ENCODE data around the gene MED27. TPM values are rescaled to one million over a fixed set of nuclear protein-coding genes. Genes with fewer than 3 reads are reported as not detected.

MED27 gene
- total and polyA plus RNA-seq, 10 of the 15 experiments (the other 5 are each of a cell fraction or from before 2014, with no cell fraction given): 20.3 to 50.3 (median 35.5) TPM

GRCh38 chr9:131934673-131935072 is 145.0 kb downstream of the MED27 start:
- no TSS peak for BruUV-seq (replicated peaks)
- H3K27ac ChIP-seq (ENCODE audit: control insufficient read depth, insufficient read depth): no peak overlapping the region
- H4K20me1 ChIP-seq (ENCODE audit: control insufficient read depth, insufficient read depth): no peaks in the 10 kb centered on the region

GRCh38 chr9:131927091-131927490 is 152.6 kb downstream of the MED27 start:
- Histone ChIP-seq H3K4me2 (ENCODE audit: control insufficient read depth, insufficient read depth) (no peak overlapping the region), H3K36me3 (ENCODE audit: control insufficient read depth in 2 of 2, insufficient read depth in 2 of 2, low read length in 1 of 2) (no peaks in the 10 kb centered on the region), H3K9me3 (replicated peaks; ENCODE audit: control insufficient read depth, insufficient read depth, low read length) (no peaks in the 10 kb centered on the region), H3K4me3 (no peak overlapping the region), H3K9ac (ENCODE audit: control insufficient read depth, insufficient read depth, low read length) (no peak overlapping the region), H4K20me1 (ENCODE audit: control insufficient read depth, insufficient read depth) (no peaks in the 10 kb centered on the region), H3K4me1 (ENCODE audit: control insufficient read depth, insufficient read depth, low read length) (peaks cover 6% of the 10 kb centered on the region), H3K79me2 (ENCODE audit: control insufficient read depth, insufficient read depth, low read length) (no peaks in the 10 kb centered on the region), H2AFZ (ENCODE audit: control insufficient read depth, low read depth, low read length) (no peak overlapping the region), H3K27me3 (replicated peaks in 1 of 2; ENCODE audit: control insufficient read depth in 2 of 2, insufficient read depth in 2 of 2, low read length in 1 of 2) (no peaks in the 10 kb centered on the region), H3K27ac (ENCODE audit: control insufficient read depth, insufficient read depth) (no peak overlapping the region)
- no TSS peak for BruUV-seq (replicated peaks)
- TF ChIP-seq BCL3 (IDR thresholded peaks at IDR 0.05; ENCODE audit: borderline replicate concordance, insufficient read depth, low read depth, low read length, poor library complexity, severe bottlenecking): no peak
- TF ChIP-seq ASH2L (IDR thresholded peaks at IDR 0.05; ENCODE audit: borderline replicate concordance, low read depth): no peak
- TF ChIP-seq SIX5 (IDR thresholded peaks at IDR 0.05; ENCODE audit: low read depth, low read length, severe bottlenecking): no peak
- TF ChIP-seq ZNF274 (IDR thresholded peaks at IDR 0.05; ENCODE audit: insufficient read depth, insufficient read length): no peak
- SMC1A ChIA-PET (ENCODE audit: uncharacterized antibody, unreplicated experiment): interaction anchor here (1.1 kb wide), 1 partner anchor 9 kb away, joined by 3 read pairs; no protein-coding TSS in a partner anchor
- DNase-seq (ENCODE audit: low read depth, low spot score): no peak
- WGBS (ENCODE audit: insufficient coverage, insufficient replicate concordance, low lambda C conversion rate, missing lambda C conversion rate): 100% methylated on average over 3 of the region's 3 CpGs
- CTCF ChIA-PET: interaction anchor here (0.9 kb wide), 1 partner anchor 309 kb away, joined by 3 read pairs; no protein-coding TSS in a partner anchor
- RAD21 ChIA-PET (ENCODE audit: unreplicated experiment): no interaction called here
- no peak for FAIRE-seq
- in situ Hi-C loops (cut with MboI) (no loop called here), intact Hi-C loops (cut with micrococcal nuclease; ENCODE audit: unreplicated experiment) (no loop called here)
- POLR2A ChIA-PET: no interaction called here
- no peak for ATAC-seq

More at GRCh38 chr9:131934673-131935072, 145.0 kb downstream of the MED27 start:
- Histone ChIP-seq H3K4me3 (no peak overlapping the region), H3K9ac (ENCODE audit: control insufficient read depth, insufficient read depth, low read length) (no peak overlapping the region), H2AFZ (ENCODE audit: control insufficient read depth, low read depth, low read length) (no peak overlapping the region), H3K4me1 (ENCODE audit: control insufficient read depth, insufficient read depth, low read length) (no peaks in the 10 kb centered on the region), H3K9me3 (replicated peaks; ENCODE audit: control insufficient read depth, insufficient read depth, low read length) (no peaks in the 10 kb centered on the region), H3K4me2 (ENCODE audit: control insufficient read depth, insufficient read depth) (no peak overlapping the region), H3K36me3 (ENCODE audit: control insufficient read depth in 2 of 2, insufficient read depth in 2 of 2, low read length in 1 of 2) (peaks cover 0 to 1% of the 10 kb centered on the region in 2 experiments; a peak in 1 of 4 replicates), H3K79me2 (ENCODE audit: control insufficient read depth, insufficient read depth, low read length) (no peaks in the 10 kb centered on the region), H3K27me3 (replicated peaks in 1 of 2; ENCODE audit: control insufficient read depth in 2 of 2, insufficient read depth in 2 of 2, low read length in 1 of 2) (no peaks in the 10 kb centered on the region)
- no peak for FAIRE-seq
- in situ Hi-C loops (cut with MboI): no loop called here
- POLR2A ChIA-PET: no interaction called here
- SMC1A ChIA-PET (ENCODE audit: uncharacterized antibody, unreplicated experiment): no interaction called here
- RAD21 ChIA-PET (ENCODE audit: unreplicated experiment): no interaction called here
- WGBS (ENCODE audit: insufficient coverage, insufficient replicate concordance, low lambda C conversion rate, missing lambda C conversion rate): 94% methylated on average over 3 of the region's 3 CpGs
- DNase-seq (ENCODE audit: low read depth, low spot score): no peak
- intact Hi-C loops (cut with micrococcal nuclease; ENCODE audit: unreplicated experiment): no loop called here
- ATAC-seq: no peak
- CTCF ChIA-PET: interaction anchor here (1.6 kb wide), 1 partner anchor 12 kb away, joined by 3 read pairs; no protein-coding TSS in a partner anchor
- TF ChIP-seq ZNF217 (IDR thresholded peaks at IDR 0.05) (no peak), ZNF24 (IDR thresholded peaks at IDR 0.05) (no peak)
